Measurements from ENCODE around the gene LCN15. TPM values are rescaled to one million over a fixed set of nuclear protein-coding genes. Genes with fewer than 3 reads are reported as not detected.
"Not testable (repeated sequence)": the region's sequence is repeated elsewhere in the genome, so short reads cannot be mapped to it uniquely, and the experiment has no call there.

LCN15 gene
- total RNA-seq, 2 donors from 2014 or later: not detected

GRCh38 chr9:136713550-136713949 lies 50.8 kb downstream of the LCN15 start:
- DNase-seq (ENCODE audit: low spot score): no peak
- ATAC-seq (ENCODE audit: insufficient number of reproducible peaks, low FRiP score, low read depth): no peak

DNA sequence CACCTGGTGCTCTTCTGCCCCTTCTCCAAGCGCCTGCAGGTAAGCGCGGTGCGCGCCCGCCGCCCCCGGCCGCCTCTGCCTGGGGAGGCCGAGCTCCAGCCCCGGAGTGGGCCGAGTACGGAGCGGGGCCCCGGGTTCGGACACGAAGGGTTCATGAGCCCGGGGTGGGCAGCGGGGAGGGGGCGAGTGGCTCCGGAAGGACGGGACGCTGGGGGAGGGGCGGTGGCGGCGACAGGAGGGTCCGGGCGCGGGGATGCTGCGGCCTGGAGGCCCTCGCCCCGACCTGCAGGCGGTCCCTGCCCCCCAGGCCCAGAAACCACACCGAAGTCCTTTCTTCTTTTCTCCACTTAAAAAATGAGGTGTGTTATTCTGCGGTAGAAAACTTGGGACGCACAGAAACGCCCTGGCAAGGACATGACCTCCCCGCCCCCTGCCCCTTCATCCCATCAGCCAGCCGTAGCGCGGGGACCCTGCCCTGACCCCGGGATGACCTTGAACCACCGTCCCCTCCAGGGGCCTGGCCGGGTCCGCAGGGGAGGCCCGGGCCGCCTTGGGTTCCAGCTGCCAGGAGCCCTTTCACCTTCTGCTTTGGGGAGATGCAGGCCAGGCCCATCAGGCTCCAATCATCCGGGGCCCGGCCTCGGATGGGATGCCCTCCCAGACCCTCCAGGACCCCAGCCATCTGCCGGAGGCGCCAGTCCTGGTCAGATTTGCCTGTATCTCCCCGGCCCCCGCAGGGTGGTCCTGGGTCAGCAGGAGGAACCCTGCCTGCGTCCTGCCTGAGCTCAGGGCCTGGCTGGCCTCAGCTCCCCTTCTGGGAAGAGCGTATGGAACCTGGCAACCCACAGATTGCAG lies 51.4 kb downstream of the LCN15 start:
- Histone ChIP-seq H3K27ac (no peak overlapping the region), H3K9me3 (no peaks in the 10 kb centered on the region), H3K36me3 (no peaks in the 10 kb centered on the region), H3K4me1 (ENCODE audit: control insufficient read depth in 1 of 2, low read depth in 2 of 2) (peaks cover 8 to 13% of the 10 kb centered on the region in 2 donors), H3K27me3 (replicated peaks; ENCODE audit: insufficient read depth) (no peaks in the 10 kb centered on the region), H3K4me3 (peak overlapping the region; percentile 47)
- no peak for DNase-seq (ENCODE audit: low spot score)
- no peak for ATAC-seq (ENCODE audit: insufficient number of reproducible peaks, low FRiP score, low read depth)
- TF ChIP-seq, protein P1, sequence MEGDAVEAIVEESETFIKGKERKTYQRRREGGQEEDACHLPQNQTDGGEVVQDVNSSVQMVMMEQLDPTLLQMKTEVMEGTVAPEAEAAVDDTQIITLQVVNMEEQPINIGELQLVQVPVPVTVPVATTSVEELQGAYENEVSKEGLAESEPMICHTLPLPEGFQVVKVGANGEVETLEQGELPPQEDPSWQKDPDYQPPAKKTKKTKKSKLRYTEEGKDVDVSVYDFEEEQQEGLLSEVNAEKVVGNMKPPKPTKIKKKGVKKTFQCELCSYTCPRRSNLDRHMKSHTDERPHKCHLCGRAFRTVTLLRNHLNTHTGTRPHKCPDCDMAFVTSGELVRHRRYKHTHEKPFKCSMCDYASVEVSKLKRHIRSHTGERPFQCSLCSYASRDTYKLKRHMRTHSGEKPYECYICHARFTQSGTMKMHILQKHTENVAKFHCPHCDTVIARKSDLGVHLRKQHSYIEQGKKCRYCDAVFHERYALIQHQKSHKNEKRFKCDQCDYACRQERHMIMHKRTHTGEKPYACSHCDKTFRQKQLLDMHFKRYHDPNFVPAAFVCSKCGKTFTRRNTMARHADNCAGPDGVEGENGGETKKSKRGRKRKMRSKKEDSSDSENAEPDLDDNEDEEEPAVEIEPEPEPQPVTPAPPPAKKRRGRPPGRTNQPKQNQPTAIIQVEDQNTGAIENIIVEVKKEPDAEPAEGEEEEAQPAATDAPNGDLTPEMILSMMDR (IDR thresholded peaks at IDR 0.05): no peak

More at GRCh38 chr9:136713550-136713949, 50.8 kb downstream of the LCN15 start:
- Histone ChIP-seq H3K27ac (no peak overlapping the region), H3K27me3 (replicated peaks; ENCODE audit: insufficient read depth) (no peaks in the 10 kb centered on the region), H3K9me3 (no peaks in the 10 kb centered on the region), H3K4me3 (no peak overlapping the region), H3K4me1 (ENCODE audit: control insufficient read depth in 1 of 2, low read depth in 2 of 2) (peaks cover 8 to 13% of the 10 kb centered on the region in 2 donors), H3K36me3 (no peaks in the 10 kb centered on the region)
- TF ChIP-seq, protein P1 (IDR thresholded peaks at IDR 0.05): no peak

DNA sequence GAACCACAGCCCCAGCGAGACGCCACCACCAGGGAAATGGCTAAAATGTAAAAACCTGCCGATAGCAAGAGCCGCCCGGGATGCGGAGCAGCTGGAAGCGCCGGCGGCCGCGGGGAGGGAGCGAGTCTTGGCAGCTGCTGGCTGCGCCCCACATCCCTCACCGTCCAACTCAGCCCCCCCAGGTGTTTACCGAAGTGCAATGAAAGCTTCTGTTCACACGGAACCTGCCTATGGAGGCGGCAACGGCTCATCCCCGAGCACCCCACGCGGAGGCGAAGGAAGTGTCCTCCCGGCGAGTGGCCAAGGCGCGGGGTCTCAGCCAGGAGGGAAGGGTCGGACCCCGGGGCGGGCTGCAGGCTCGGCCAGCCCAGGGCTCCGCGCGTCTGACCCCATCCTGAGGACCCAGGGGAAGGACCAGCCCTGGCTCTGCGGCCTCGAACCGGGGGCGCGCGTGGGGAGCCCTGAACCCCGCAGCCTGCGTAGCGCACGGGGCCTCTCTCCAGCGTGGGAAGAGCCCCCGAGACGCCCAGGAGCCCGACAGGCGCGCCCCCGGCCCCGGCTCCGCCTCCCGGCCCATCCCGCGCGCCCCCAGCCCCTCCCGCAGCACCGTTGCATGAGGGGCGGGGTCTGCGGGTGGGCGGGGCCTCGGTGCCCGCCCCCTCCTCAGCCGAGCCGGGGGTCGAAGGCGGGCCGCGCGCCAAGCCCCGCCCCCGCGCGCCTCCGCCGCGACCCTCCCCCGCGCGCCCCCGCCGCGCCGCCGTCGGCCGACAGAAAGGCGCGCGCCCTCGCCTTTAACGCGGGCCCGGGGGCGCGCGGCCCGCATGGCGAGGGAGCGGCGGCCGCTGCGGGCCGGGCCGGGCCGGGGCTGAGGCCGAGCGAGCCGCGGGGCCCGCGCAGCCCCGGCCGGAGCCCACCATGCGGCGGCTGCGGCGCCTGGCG lies 52.3 kb downstream of the LCN15 start, which contains the start of gene DIPK1B:
Gene DIPK1B, plus strand, starts transcription at position 822 of the 939 bp plus-strand sequence. Its CDS starts 94 bp downstream, at position 916.
- Histone ChIP-seq H3K27ac (no peak within 1 kb of the TSS), H3K36me3 (no peaks in the 10 kb centered on the region), H3K27me3 (replicated peaks; ENCODE audit: insufficient read depth) (no peaks in the 10 kb centered on the region), H3K9me3 (no peaks in the 10 kb centered on the region), H3K4me1 (ENCODE audit: control insufficient read depth in 1 of 2, low read depth in 2 of 2) (peaks cover 8 to 13% of the 10 kb centered on the region in 2 donors), H3K4me3 (peak within 1 kb of the TSS; percentile 47)
- DNase-seq (ENCODE audit: low spot score): no peak
- TF ChIP-seq, protein P1 (IDR thresholded peaks at IDR 0.05): no peak
- no peak for ATAC-seq (ENCODE audit: insufficient number of reproducible peaks, low FRiP score, low read depth)

DNA sequence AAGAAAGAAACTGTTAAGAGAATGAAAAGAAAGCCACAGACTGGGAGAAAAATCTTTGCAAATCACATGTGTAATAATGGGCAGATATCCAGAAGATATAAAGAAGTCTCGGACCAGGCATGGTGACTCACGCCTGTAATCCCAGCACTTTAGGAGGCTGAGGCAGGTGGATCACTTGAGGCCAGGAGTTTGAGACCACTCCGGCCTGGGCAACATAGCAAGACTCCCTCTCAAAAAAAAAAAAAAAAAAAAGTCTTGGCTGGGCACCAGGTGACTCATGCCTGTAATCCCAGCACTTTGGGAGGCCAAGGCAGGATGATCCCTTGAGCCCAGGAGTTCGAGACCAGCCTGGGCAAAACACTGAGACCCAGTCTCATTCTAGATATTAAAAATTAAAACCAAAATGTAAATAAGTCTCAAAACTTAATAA lies 53.1 kb downstream of the LCN15 start:
- not testable (repeated sequence) for H3K27me3 ChIP-seq (replicated peaks; ENCODE audit: insufficient read depth); ATAC-seq (ENCODE audit: insufficient number of reproducible peaks, low FRiP score, low read depth); DNase-seq (ENCODE audit: low spot score); H3K36me3 ChIP-seq; H3K9me3 ChIP-seq; H3K27ac ChIP-seq; H3K4me3 ChIP-seq
- peaks cover 8 to 13% of the 10 kb centered on the region in 2 donors for H3K4me1 ChIP-seq (ENCODE audit: control insufficient read depth in 1 of 2, low read depth in 2 of 2)

GRCh38 chr9:136710543-136710942 lies 53.8 kb downstream of the LCN15 start:
- no peak for DNase-seq (ENCODE audit: low spot score)
- Histone ChIP-seq H3K36me3 (no peaks in the 10 kb centered on the region), H3K4me3 (no peak overlapping the region), H3K27me3 (replicated peaks; ENCODE audit: insufficient read depth) (no peaks in the 10 kb centered on the region), H3K9me3 (no peaks in the 10 kb centered on the region), H3K4me1 (ENCODE audit: control insufficient read depth in 1 of 2, low read depth in 2 of 2) (peaks cover 8 to 13% of the 10 kb centered on the region in 2 donors), H3K27ac (no peak overlapping the region)
- TF ChIP-seq, protein P1 (IDR thresholded peaks at IDR 0.05): no peak
- ATAC-seq (ENCODE audit: insufficient number of reproducible peaks, low FRiP score, low read depth): no peak

Other genes starting within 250 kb of the LCN15 start
- gene NOTCH1, start 218.5 kb downstream of the LCN15 start, total RNA-seq: 10 to 100 TPM; 40.9 to 48.1 TPM
- 10 to 100 TPM; 42.0 to 56.5 TPM for gene EGFL7, start 101.6 kb downstream of the LCN15 start, total RNA-seq
- gene AGPAT2, start 77.1 kb downstream of the LCN15 start, total RNA-seq: 10 to 100 TPM; 50.2 to 66.8 TPM
- gene DIPK1B, start 51.9 kb downstream of the LCN15 start, total RNA-seq: 1 to 10 TPM; 4.8 to 6.9 TPM
- gene LCN10, start 21.6 kb downstream of the LCN15 start, total RNA-seq: 1 to 10 TPM; 3.1 to 9.4 TPM
- gene LCN6, start 16.0 kb downstream of the LCN15 start, total RNA-seq: 10 to 100 TPM in 1 of 2 donors, 1 to 10 TPM in 1; 4.5 to 25.3 TPM
- gene LCN8, start 6.3 kb downstream of the LCN15 start, total RNA-seq: not detected
- 10 to 100 TPM; 12.8 to 37.8 TPM for gene TMEM141, start 26.8 kb upstream of the LCN15 start, total RNA-seq
- under 1 TPM; 0.68 to 0.71 TPM for gene CCDC183, start 31.8 kb upstream of the LCN15 start, total RNA-seq
- 10 to 100 TPM; 61.7 to 86.2 TPM for gene RABL6, start 43.4 kb upstream of the LCN15 start, total RNA-seq
- 1 to 10 TPM; 7.3 to 9.2 TPM for gene AJM1, start 78.0 kb upstream of the LCN15 start, total RNA-seq
- gene PHPT1, start 84.9 kb upstream of the LCN15 start, total RNA-seq: 10 to 100 TPM; 37.5 to 92.1 TPM
- 1 to 10 TPM; 1.8 to 2.8 TPM for gene MAMDC4, start 87.8 kb upstream of the LCN15 start, total RNA-seq
- gene EDF1, start 101.8 kb upstream of the LCN15 start, total RNA-seq: 100 to 1,000 TPM; 200 to 240 TPM
- 10 to 100 TPM; 11.6 to 12.9 TPM for gene TRAF2, start 122.0 kb upstream of the LCN15 start, total RNA-seq
- 100 to 1,000 TPM; 176 to 383 TPM for gene FBXW5, start 180.2 kb upstream of the LCN15 start, total RNA-seq
- gene C8G, start 180.7 kb upstream of the LCN15 start, total RNA-seq: not detected
- under 1 TPM in 1 of 2 donors, not detected in 1; 0.27 TPM for gene LCN12, start 187.8 kb upstream of the LCN15 start, total RNA-seq
- 10 to 100 TPM; 66.1 to 89.5 TPM for gene PTGDS, start 213.0 kb upstream of the LCN15 start, total RNA-seq
- gene LCNL1, start 218.5 kb upstream of the LCN15 start, total RNA-seq: not detected
- 10 to 100 TPM; 49.9 to 57.3 TPM for gene PAXX, start 227.9 kb upstream of the LCN15 start, total RNA-seq
- gene CLIC3, start 232.1 kb upstream of the LCN15 start, total RNA-seq: 1 to 10 TPM; 1.4 to 8.7 TPM

Measured in thoracic aorta (tissue), 2 donors.